CD4-positive, alpha-beta memory T cell (primary cell): ENCODE data around the gene EXOC3. TPM values are rescaled to one million over a fixed set of nuclear protein-coding genes. Genes with fewer than 3 reads are reported as not detected.

Experiments
- CTCF ChIA-PET: fragments of 350-600 bp; sonication (Branson Sonifier 250); formaldehyde crosslinking; loops from one replicate; lab custom pipeline; 2021; ENCODE audit warnings: inconsistent platforms; ENCODE audit not compliant: partially characterized antibody; lab: Charles Lee
- POLR2A ChIA-PET: fragments of 350-600 bp; sonication (Branson Sonifier 250); formaldehyde crosslinking; loops from one replicate; lab custom pipeline; 2021; ENCODE audit not compliant: partially characterized antibody; lab: Charles Lee
- DNase-seq, 5 donors: peaks; one replicate each; pipeline versions ENCODE4 v3.0.0 to v3.0.0-alpha.2; 2020 to 2022; ENCODE audit warnings: mixed read lengths in 1 of 5
- H3K27ac ChIP-seq: one replicate; pipeline ENCODE4 v1.7.0; 2013; ENCODE audit warnings: low read depth, low read length
- H3K27me3 ChIP-seq: 2 replicates; pipeline ENCODE4 v1.7.0; 2013; ENCODE audit warnings: mild to moderate bottlenecking, low read length, moderate library complexity; ENCODE audit not compliant: insufficient read depth
- H3K36me3 ChIP-seq: 2 replicates; pipeline ENCODE4 v1.7.0; 2013; ENCODE audit warnings: mild to moderate bottlenecking, low read length, moderate library complexity; ENCODE audit not compliant: insufficient read depth
- H3K4me1 ChIP-seq: 2 replicates; pipeline ENCODE4 v1.7.0; 2013; ENCODE audit warnings: mild to moderate bottlenecking, low read length, moderate library complexity; ENCODE audit not compliant: insufficient read depth
- H3K4me3 ChIP-seq, 2 donors: one replicate each; pipeline ENCODE4 v1.7.0; 2013; ENCODE audit warnings: low read length in 2 of 2, mild to moderate bottlenecking in 1 of 2
- H3K9me3 ChIP-seq, 2 donors: one replicate each; pipeline ENCODE4 v1.7.0; 2013; ENCODE audit warnings: low read length in 2 of 2, control low read depth in 1 of 2; ENCODE audit not compliant: control insufficient read depth in 1 of 2
- H3K27ac Mint-ChIP-seq, 7 donors: one replicate each; pipeline ENCODE4 v1.8.0; 2020 to 2021; ENCODE audit warnings: mixed read lengths in 7 of 7, mild to moderate bottlenecking in 6 of 7, inconsistent platforms in 3 of 7, moderate library complexity in 3 of 7
- H3K27me3 Mint-ChIP-seq, 2 donors: one replicate each; pipeline ENCODE4 v1.8.0; 2020 to 2021; ENCODE audit warnings: mixed read lengths in 2 of 2
- H3K36me3 Mint-ChIP-seq, 2 donors: one replicate each; pipeline ENCODE4 v1.8.0; 2020 to 2021; ENCODE audit warnings: mixed read lengths in 2 of 2, inconsistent platforms in 1 of 2, mild to moderate bottlenecking in 1 of 2
- H3K4me1 Mint-ChIP-seq, 4 donors: one replicate each; pipeline ENCODE4 v1.8.0; 2020 to 2021; ENCODE audit warnings: mixed read lengths in 4 of 4, mild to moderate bottlenecking in 1 of 4
- H3K4me3 Mint-ChIP-seq, 8 donors: one replicate each; pipeline ENCODE4 v1.8.0; 2020 to 2021; ENCODE audit warnings: mixed read lengths in 8 of 8, mild to moderate bottlenecking in 7 of 8, moderate library complexity in 6 of 8, inconsistent platforms in 3 of 8
- H3K9me3 Mint-ChIP-seq, 8 donors: one replicate each; pipeline ENCODE4 v1.8.0; 2020 to 2021; ENCODE audit warnings: mixed read lengths in 8 of 8, mild to moderate bottlenecking in 5 of 8, inconsistent platforms in 3 of 8, moderate library complexity in 1 of 8
- intact Hi-C: fragments of 100-400 bp; cut with micrococcal nuclease; formaldehyde crosslinking; loops from one replicate; pipeline ENCODE4 v1.15.1; 2023
- polyA plus RNA-seq, 2 donors: library from polyadenylated mRNA; unstranded; fragments of 300-500 nt; fragmentation: Illumina TruSeq; gene quantifications; one replicate each; pipeline ENCODE4 v1.2.3, GENCODE V29; 2021
- total RNA-seq, 2 experiments: library from RNA; stranded (reverse); gene quantifications; one replicate each; pipeline ENCODE4 v1.2.3, GENCODE V29; 2021

Gene EXOC3
- total and polyA plus RNA-seq, 4 experiments from 2014 or later: 32.0 to 96.1 (median 62.9) TPM

GRCh38 chr5:477871-478270 is 34.9 kb downstream of the EXOC3 start:
- Mint-ChIP-seq H3K9me3 (no peaks in the 10 kb centered on the region), H3K36me3 (no peaks in the 10 kb centered on the region), H3K4me3 (peak overlapping the region in 1 of 8 donors; percentile 71), H3K27ac (no peak overlapping the region), H3K27me3 (peaks cover 4 to 11% of the 10 kb centered on the region in 2 donors), H3K4me1 (peaks cover 0 to 5% (median 0%) of the 10 kb centered on the region in 4 donors)
- H3K4me1 ChIP-seq: peaks cover 10% of the 10 kb centered on the region
- no peak for DNase-seq
- H3K4me3 ChIP-seq: no peak overlapping the region
- H3K27me3 ChIP-seq: no peaks in the 10 kb centered on the region
- CTCF ChIA-PET: no interaction called here
- intact Hi-C loops: no loop called here
- H3K36me3 ChIP-seq: no peaks in the 10 kb centered on the region
- POLR2A ChIA-PET: no interaction called here
- H3K9me3 ChIP-seq: no peaks in the 10 kb centered on the region
- no peak overlapping the region for H3K27ac ChIP-seq

- H3K27me3 ChIP-seq: no peaks in the 10 kb centered on the region
- ChIA-PET POLR2A (no interaction called here), CTCF (no interaction called here)
- H3K36me3 ChIP-seq: no peaks in the 10 kb centered on the region
- Mint-ChIP-seq H3K9me3 (no peaks in the 10 kb centered on the region), H3K27me3 (peaks cover 4 to 11% of the 10 kb centered on the region in 2 donors), H3K4me1 (peaks cover 0 to 5% (median 0%) of the 10 kb centered on the region in 4 donors), H3K36me3 (no peaks in the 10 kb centered on the region), H3K27ac (no peak overlapping the region), H3K4me3 (no peak overlapping the region)
- no peak overlapping the region for H3K4me3 ChIP-seq
- no peaks in the 10 kb centered on the region for H3K9me3 ChIP-seq
- intact Hi-C loops: no loop called here
- peaks cover 10% of the 10 kb centered on the region for H3K4me1 ChIP-seq
- H3K27ac ChIP-seq: no peak overlapping the region
- no peak for DNase-seq
Observed at GRCh38 chr5:478369-478981, 35.5 kb downstream of the EXOC3 start.

GRCh38 chr5:478982-479535 is 36.1 kb downstream of the EXOC3 start:
- Histone ChIP-seq H3K4me3 (no peak overlapping the region), H3K27ac (no peak overlapping the region), H3K9me3 (no peaks in the 10 kb centered on the region), H3K4me1 (peaks cover 10% of the 10 kb centered on the region), H3K36me3 (no peaks in the 10 kb centered on the region), H3K27me3 (no peaks in the 10 kb centered on the region)
- Mint-ChIP-seq H3K9me3 (no peaks in the 10 kb centered on the region), H3K27me3 (peaks cover 3 to 11% of the 10 kb centered on the region in 2 donors), H3K36me3 (no peaks in the 10 kb centered on the region), H3K27ac (no peak overlapping the region), H3K4me1 (peaks cover 0 to under 1% (median 0%) of the 10 kb centered on the region in 4 donors), H3K4me3 (no peak overlapping the region)
- ChIA-PET POLR2A (no interaction called here), CTCF (no interaction called here)
- no peak for DNase-seq
- intact Hi-C loops: no loop called here

- Histone ChIP-seq H3K9me3 (no peaks in the 10 kb centered on the region), H3K27ac (no peak overlapping the region), H3K4me1 (peaks cover 7% of the 10 kb centered on the region), H3K27me3 (no peaks in the 10 kb centered on the region), H3K36me3 (no peaks in the 10 kb centered on the region), H3K4me3 (no peak overlapping the region)
- Mint-ChIP-seq H3K4me1 (no peaks in the 10 kb centered on the region), H3K27me3 (peaks cover 3 to 11% of the 10 kb centered on the region in 2 donors), H3K27ac (no peak overlapping the region), H3K4me3 (no peak overlapping the region), H3K9me3 (no peaks in the 10 kb centered on the region), H3K36me3 (no peaks in the 10 kb centered on the region)
- no peak for DNase-seq
- intact Hi-C loops: no loop called here
- CTCF ChIA-PET: no interaction called here
- POLR2A ChIA-PET: no interaction called here
Observed at GRCh38 chr5:479566-480319, 36.8 kb downstream of the EXOC3 start.

GRCh38 chr5:481347-481746 is 38.4 kb downstream of the EXOC3 start:
- H3K27ac Mint-ChIP-seq: no peak overlapping the region

GRCh38 chr5:482021-482420 is 39.0 kb downstream of the EXOC3 start:
- no peaks in the 10 kb centered on the region for H3K27me3 ChIP-seq

More at GRCh38 chr5:481347-481746, 38.4 kb downstream of the EXOC3 start:
- DNase-seq: no peak
- Mint-ChIP-seq H3K27me3 (peaks cover 5 to 9% of the 10 kb centered on the region in 2 donors), H3K9me3 (no peaks in the 10 kb centered on the region), H3K36me3 (no peaks in the 10 kb centered on the region), H3K4me1 (peaks cover 0 to 12% (median 1%) of the 10 kb centered on the region in 4 donors), H3K4me3 (no peak overlapping the region)
- POLR2A ChIA-PET: no interaction called here
- CTCF ChIA-PET: no interaction called here
- Histone ChIP-seq H3K4me3 (no peak overlapping the region), H3K4me1 (no peaks in the 10 kb centered on the region), H3K27me3 (no peaks in the 10 kb centered on the region), H3K27ac (no peak overlapping the region), H3K36me3 (no peaks in the 10 kb centered on the region), H3K9me3 (no peaks in the 10 kb centered on the region)
- intact Hi-C loops: no loop called here

GRCh38 chr5:482506-482905 is 39.5 kb downstream of the EXOC3 start:
- intact Hi-C loops: no loop called here
- no peaks in the 10 kb centered on the region for H3K36me3 ChIP-seq
- ChIA-PET POLR2A (no interaction called here), CTCF (no interaction called here)
- no peaks in the 10 kb centered on the region for H3K9me3 ChIP-seq
- no peak for DNase-seq
- no peak overlapping the region for H3K4me3 Mint-ChIP-seq
- H3K4me1 ChIP-seq: no peaks in the 10 kb centered on the region
- no peaks in the 10 kb centered on the region for H3K36me3 Mint-ChIP-seq
- no peaks in the 10 kb centered on the region for H3K27me3 ChIP-seq
- H3K27me3 Mint-ChIP-seq: peaks cover 6 to 8% of the 10 kb centered on the region in 2 donors
- no peak overlapping the region for H3K27ac Mint-ChIP-seq
- no peak overlapping the region for H3K4me3 ChIP-seq
- H3K4me1 Mint-ChIP-seq: peaks cover 0 to 14% (median 2%) of the 10 kb centered on the region in 4 donors
- H3K9me3 Mint-ChIP-seq: no peaks in the 10 kb centered on the region
- no peak overlapping the region for H3K27ac ChIP-seq

More at GRCh38 chr5:482021-482420, 39.0 kb downstream of the EXOC3 start:
- POLR2A ChIA-PET: no interaction called here
- H3K4me3 Mint-ChIP-seq: no peak overlapping the region
- Histone ChIP-seq H3K27ac (no peak overlapping the region), H3K9me3 (no peaks in the 10 kb centered on the region), H3K4me1 (no peaks in the 10 kb centered on the region), H3K36me3 (no peaks in the 10 kb centered on the region), H3K4me3 (no peak overlapping the region)
- no peak for DNase-seq
- H3K27me3 Mint-ChIP-seq: peaks cover 6 to 9% of the 10 kb centered on the region in 2 donors
- CTCF ChIA-PET: no interaction called here
- H3K27ac Mint-ChIP-seq: no peak overlapping the region
- H3K4me1 Mint-ChIP-seq: peaks cover 0 to 14% (median 2%) of the 10 kb centered on the region in 4 donors
- no peaks in the 10 kb centered on the region for H3K9me3 Mint-ChIP-seq
- intact Hi-C loops: no loop called here
- H3K36me3 Mint-ChIP-seq: no peaks in the 10 kb centered on the region
